GM12878 (cell line): ENCODE measurements around the gene SLC13A3. TPM values are rescaled to one million over a fixed set of nuclear protein-coding genes. Genes with fewer than 3 reads are reported as not detected.
A peak's percentile ranks its signal among the peaks of the same experiment; 100 is the strongest.

Source experiments
- ATAC-seq: fragments of 200-7000 bp; cut with Tn5 transposase; 3 replicates; pipeline ENCODE4 v1.9.1; 2020; ENCODE audit warnings: mild to moderate bottlenecking, moderate library complexity
- BruUV-seq: library from RNA; stranded (reverse); fragments of 400-500 nt; replicated peaks from 2 replicates; lab custom pipeline; 2021; lab: Mats Ljungman, UMichigan
- CTCF ChIA-PET: fragments of 300-600 bp; sonication (Branson Sonifier 250); formaldehyde crosslinking; extraction: SDS; loops from one replicate; lab custom pipeline; 2021; ENCODE audit warnings: inconsistent platforms; lab: Yijun Ruan, JAX
- POLR2A ChIA-PET: fragments of 350-600 bp; formaldehyde crosslinking; extraction: SDS; loops from one replicate; lab custom pipeline; 2021; ENCODE audit warnings: inconsistent platforms; lab: Charles Lee
- RAD21 ChIA-PET: fragments of 300-600 bp; sonication (Branson Sonifier 250); formaldehyde crosslinking; loops from one replicate; lab custom pipeline; 2023; ENCODE audit warnings: antibody characterized with exemption; ENCODE audit not compliant: unreplicated experiment; lab: Charles Lee
- SMC1A ChIA-PET: fragments of 300-600 bp; sonication (Branson Sonifier 250); formaldehyde crosslinking; loops from one replicate; lab custom pipeline; 2023; ENCODE audit not compliant: unreplicated experiment, uncharacterized antibody; lab: Charles Lee
- DNase-seq: peaks from one replicate; pipeline ENCODE4 v3.0.0-alpha.2; 2011; ENCODE audit warnings: low read depth, low spot score
- FAIRE-seq: peaks from 3 replicates; lab custom pipeline; 2011; peaks lifted over from hg19 to GRCh38; lab: Jason Lieb, UNC
- H2AFZ ChIP-seq: 2 replicates; pipeline ENCODE4 v1.6.0; 2011; ENCODE audit warnings: low read depth, low read length, control low read depth; ENCODE audit not compliant: control insufficient read depth
- H3K27ac ChIP-seq: 2 replicates; pipeline ENCODE4 v1.5.1; 2011; ENCODE audit warnings: control low read depth; ENCODE audit not compliant: control insufficient read depth, insufficient read depth
- H3K27me3 ChIP-seq, 2 experiments: replicated peaks in 1 of 2; 2 replicates each; pipeline versions ENCODE4 v1.6.0 to v1.6.1; 2011; ENCODE audit warnings: low read length in 1 of 2; ENCODE audit not compliant: control insufficient read depth in 2 of 2, insufficient read depth in 2 of 2
- H3K36me3 ChIP-seq, 2 experiments: 2 replicates each; pipeline ENCODE4 v1.5.1; 2011; ENCODE audit warnings: low read length in 1 of 2; ENCODE audit not compliant: control insufficient read depth in 2 of 2, insufficient read depth in 2 of 2
- H3K4me1 ChIP-seq: 2 replicates; pipeline ENCODE4 v1.6.1; 2011; ENCODE audit warnings: mild to moderate bottlenecking, low read length, moderate library complexity, mixed read lengths; ENCODE audit not compliant: control insufficient read depth, insufficient read depth
- H3K4me2 ChIP-seq: 2 replicates; pipeline ENCODE4 v1.6.0; 2011; ENCODE audit warnings: control low read depth; ENCODE audit not compliant: control insufficient read depth, insufficient read depth
- H3K4me3 ChIP-seq: fragments of 200-600 bp; sonication (generic); 2 replicates; pipeline ENCODE4 v1.5.1; 2016
- H3K79me2 ChIP-seq: 2 replicates; pipeline ENCODE4 v1.6.0; 2011; ENCODE audit warnings: low read length; ENCODE audit not compliant: control insufficient read depth, insufficient read depth
- H3K9ac ChIP-seq: 2 replicates; pipeline ENCODE4 v1.8.0; 2011; ENCODE audit warnings: low read length, control low read depth, mixed read lengths; ENCODE audit not compliant: control insufficient read depth, insufficient read depth
- H3K9me3 ChIP-seq: replicated peaks from 3 replicates; pipeline ENCODE4 v1.5.1; 2011; ENCODE audit warnings: mild to moderate bottlenecking, low read length; ENCODE audit not compliant: control insufficient read depth, insufficient read depth
- H4K20me1 ChIP-seq: 2 replicates; pipeline ENCODE4 v1.6.0; 2011; ENCODE audit not compliant: control insufficient read depth, insufficient read depth
- BCL11A ChIP-seq: IDR thresholded peaks from 2 replicates; pipeline ENCODE4 v1.6.1; 2011; ENCODE audit warnings: low read depth, low read length
- BMI1 ChIP-seq: fragments of 450-650 bp; IDR thresholded peaks from 2 replicates; pipeline ENCODE4 v1.6.1; 2016; ENCODE audit warnings: mild to moderate bottlenecking, moderate library complexity, borderline replicate concordance
- CBX5 ChIP-seq: sonication (generic); IDR thresholded peaks from 2 replicates; pipeline ENCODE4 v1.6.1; 2016; ENCODE audit warnings: low read depth, moderate library complexity, mild to moderate bottlenecking, inconsistent platforms
- CTCF ChIP-seq, 3 experiments: IDR thresholded peaks in 2 of 3; conservative IDR thresholded peaks in 1 of 3; 2 replicates each; pipeline ENCODE4 v1.5.1; 2011; ENCODE audit warnings: low read depth in 3 of 3, low read length in 3 of 3, mild to moderate bottlenecking in 3 of 3, control low read depth in 2 of 3, moderate library complexity in 2 of 3, inconsistent platforms in 1 of 3, mixed read lengths in 1 of 3; ENCODE audit not compliant: control insufficient read depth in 2 of 3, insufficient read depth in 1 of 3; ENCODE audit errors: extremely low read depth in 1 of 3
- HSF1 ChIP-seq: fragments of 150-350 bp; IDR thresholded peaks from 2 replicates; pipeline ENCODE4 v1.6.1; 2014; ENCODE audit warnings: mild to moderate bottlenecking, low read depth, low read length
- NFXL1 ChIP-seq: fragments of 450-650 bp; IDR thresholded peaks from 2 replicates; pipeline ENCODE4 v1.6.1; 2017; ENCODE audit warnings: antibody characterized with exemption, mild to moderate bottlenecking, borderline replicate concordance
- RAD21 ChIP-seq: IDR thresholded peaks from 2 replicates; pipeline ENCODE4 v1.6.1; 2011; ENCODE audit warnings: mild to moderate bottlenecking, low read depth, low read length, moderate library complexity; ENCODE audit not compliant: insufficient read depth
- ZBED1 ChIP-seq: IDR thresholded peaks from 2 replicates; pipeline ENCODE4 v1.6.1; 2016; ENCODE audit warnings: borderline replicate concordance
- WGBS: methylation state at CpG from one replicate; pipeline ENCODE4 v1.1.6; 2016; ENCODE audit warnings: low lambda C conversion rate; ENCODE audit not compliant: insufficient replicate concordance, insufficient coverage; ENCODE audit errors: missing lambda C conversion rate; 5-methylcytosine and 5-hydroxymethylcytosine counted together
- in situ Hi-C: fragments of 300-500 bp; cut with MboI; formaldehyde crosslinking; loops from 9 replicates; pipeline ENCODE4 v1.14.3; 2018; ENCODE audit warnings: mixed read lengths
- intact Hi-C: fragments of 100-400 bp; cut with micrococcal nuclease; formaldehyde crosslinking; loops from one replicate; pipeline ENCODE4 v1.14.2; 2022; ENCODE audit not compliant: unreplicated experiment
- polyA plus RNA-seq, 11 experiments: library from polyadenylated mRNA; depleted of rRNA in 4 of 11; unstranded in 6 of 11; stranded (reverse) in 5 of 11; fragments of >200 nt; fragmentation: Nextera tagmentation in 4 of 11; fragmentation: Illumina TruSeq in 1 of 11; extraction: Ambion mirVana in 4 of 11; extraction: Trizol in 1 of 11; gene quantifications; 1 replicate in 1 of 11; 2 replicates in 10 of 11; pipeline versions ENCODE4 v1.2.1 to v1.2.3, GENCODE V29; 2011 to 2016; ENCODE audit warnings: inconsistent platforms in 2 of 11, missing spikeins in 2 of 11, low read depth in 1 of 11
- total RNA-seq, 4 experiments: library from RNA; depleted of rRNA in 3 of 4; stranded (reverse); fragments of >200 nt in 3 of 4; fragmentation: Illumina TruSeq in 1 of 4; extraction: Trizol in 1 of 4; gene quantifications; 2 replicates each; pipeline versions ENCODE4 v1.2.1 to v1.2.3, GENCODE V29; 2013 to 2021
- TF ChIP-seq, protein P1 (sequence below): IDR thresholded peaks from 2 replicates; pipeline ENCODE4 v1.6.1; 2011; ENCODE audit warnings: borderline replicate concordance, low read depth, mild to moderate bottlenecking, moderate library complexity, low read length; ENCODE audit not compliant: insufficient read depth, poor library complexity, severe bottlenecking
- TF ChIP-seq, protein P2 (sequence below): fragments of 450-650 bp; formaldehyde crosslinking; IDR thresholded peaks from 2 replicates; pipeline ENCODE4 v1.5.0; 2022; ENCODE audit warnings: mild to moderate bottlenecking, missing genetic modification characterization

The SLC13A3 gene
- total and polyA plus RNA-seq, 10 of the 15 experiments (the other 5 are each of a cell fraction or from before 2014, with no cell fraction given) = 0.03 to 0.76 (median 0.07) TPM; not detected in 4

DNA sequence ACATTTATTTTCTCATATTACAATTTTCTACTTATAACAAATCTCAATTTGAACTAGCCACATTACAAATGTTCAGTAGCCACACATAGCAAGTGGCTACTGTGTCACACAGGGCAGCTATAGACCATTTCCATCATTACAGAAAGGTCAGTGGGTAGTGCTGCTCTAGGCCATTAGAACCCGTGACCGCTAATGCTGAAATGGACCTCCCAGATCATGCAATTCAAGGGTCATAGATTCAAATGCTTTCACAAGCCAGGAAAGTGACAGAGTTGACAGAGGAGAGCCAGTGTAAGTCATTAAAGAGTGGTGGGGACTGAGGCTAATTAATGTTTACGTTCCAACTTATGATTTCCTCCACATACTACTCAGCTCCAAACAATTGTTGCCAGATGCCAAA, 97.3 kb downstream of the SLC13A3 start (continued):
- TF ChIP-seq CBX5 = no peak
- TF ChIP-seq, all 136 proteins: peak for 0

GRCh38 chr20:46552460-46553420, 98.5 kb downstream of the SLC13A3 start:
- in situ Hi-C loops = loop anchor here (10.0 kb wide), 1 partner anchor 132 kb away; the partner anchor contains the start of gene TP53RK
- H3K4me1 ChIP-seq = peaks cover 70% of the 10 kb centered on the region
- WGBS = 26% methylated on average over 4 of the region's 4 CpGs
- H3K36me3 ChIP-seq = no peaks in the 10 kb centered on the region
- no peaks in the 10 kb centered on the region for H4K20me1 ChIP-seq
- no peaks in the 10 kb centered on the region for H3K79me2 ChIP-seq
- ChIA-PET CTCF (interaction anchor here (0.6 to 4.3 kb wide), 9 partner anchors 9 to 1112 kb away, joined by 3 to 43 read pairs (median 5); no protein-coding TSS in a partner anchor), POLR2A (interaction anchor here (0.6 to 2.2 kb wide), 6 partner anchors 10 to 916 kb away, joined by 3 to 9 read pairs (median 4); no protein-coding TSS in a partner anchor), SMC1A (interaction anchor here (0.7 to 4.3 kb wide), 9 partner anchors 12 to 955 kb away, joined by 3 to 19 read pairs (median 6); no protein-coding TSS in a partner anchor), RAD21 (interaction anchor here (0.8 to 2.3 kb wide), 7 partner anchors 8 to 131 kb away, joined by 3 to 8 read pairs (median 4); no protein-coding TSS in a partner anchor)
- H3K4me3 ChIP-seq = peak overlapping the region; percentile 50; the same call in 1 of the 2 replicates
- peak overlapping the region; percentile 36 for H3K4me2 ChIP-seq
- ATAC-seq (peak; percentile 85), FAIRE-seq (peak; percentile 35), DNase-seq (peak; percentile 85)
- peak overlapping the region; percentile 27 for H3K9ac ChIP-seq
- intact Hi-C loops = no loop called here
- TSS peak; percentile 83 for BruUV-seq
- no peak overlapping the region; the same call in 1 of the 2 replicates for H2AFZ ChIP-seq
- H3K9me3 ChIP-seq = no peaks in the 10 kb centered on the region
- H3K27ac ChIP-seq = peak overlapping the region; percentile 76
- H3K27me3 ChIP-seq = no peaks in the 10 kb centered on the region
- TF ChIP-seq HSF1 (no peak), ZBED1 (peak; percentile 73; the same call in 1 of the 2 replicates), BMI1 (no peak), NFXL1 (no peak), CTCF (IDR thresholded peaks at IDR 0.05 in 2 of 3, conservative IDR thresholded peaks at IDR 0.05 in 1 of 3; ENCODE audit: control insufficient read depth in 2 of 3, extremely low read depth in 1 of 3, insufficient read depth in 1 of 3, low read depth in 3 of 3, low read length in 3 of 3) (no peak), RAD21 (no peak), BCL11A (peak; percentile 71; the same call in 1 of the 2 replicates)
- TF ChIP-seq, protein P1, sequence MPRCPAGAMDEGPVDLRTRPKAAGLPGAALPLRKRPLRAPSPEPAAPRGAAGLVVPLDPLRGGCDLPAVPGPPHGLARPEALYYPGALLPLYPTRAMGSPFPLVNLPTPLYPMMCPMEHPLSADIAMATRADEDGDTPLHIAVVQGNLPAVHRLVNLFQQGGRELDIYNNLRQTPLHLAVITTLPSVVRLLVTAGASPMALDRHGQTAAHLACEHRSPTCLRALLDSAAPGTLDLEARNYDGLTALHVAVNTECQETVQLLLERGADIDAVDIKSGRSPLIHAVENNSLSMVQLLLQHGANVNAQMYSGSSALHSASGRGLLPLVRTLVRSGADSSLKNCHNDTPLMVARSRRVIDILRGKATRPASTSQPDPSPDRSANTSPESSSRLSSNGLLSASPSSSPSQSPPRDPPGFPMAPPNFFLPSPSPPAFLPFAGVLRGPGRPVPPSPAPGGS = peak; percentile 37
- TF ChIP-seq, protein P2, sequence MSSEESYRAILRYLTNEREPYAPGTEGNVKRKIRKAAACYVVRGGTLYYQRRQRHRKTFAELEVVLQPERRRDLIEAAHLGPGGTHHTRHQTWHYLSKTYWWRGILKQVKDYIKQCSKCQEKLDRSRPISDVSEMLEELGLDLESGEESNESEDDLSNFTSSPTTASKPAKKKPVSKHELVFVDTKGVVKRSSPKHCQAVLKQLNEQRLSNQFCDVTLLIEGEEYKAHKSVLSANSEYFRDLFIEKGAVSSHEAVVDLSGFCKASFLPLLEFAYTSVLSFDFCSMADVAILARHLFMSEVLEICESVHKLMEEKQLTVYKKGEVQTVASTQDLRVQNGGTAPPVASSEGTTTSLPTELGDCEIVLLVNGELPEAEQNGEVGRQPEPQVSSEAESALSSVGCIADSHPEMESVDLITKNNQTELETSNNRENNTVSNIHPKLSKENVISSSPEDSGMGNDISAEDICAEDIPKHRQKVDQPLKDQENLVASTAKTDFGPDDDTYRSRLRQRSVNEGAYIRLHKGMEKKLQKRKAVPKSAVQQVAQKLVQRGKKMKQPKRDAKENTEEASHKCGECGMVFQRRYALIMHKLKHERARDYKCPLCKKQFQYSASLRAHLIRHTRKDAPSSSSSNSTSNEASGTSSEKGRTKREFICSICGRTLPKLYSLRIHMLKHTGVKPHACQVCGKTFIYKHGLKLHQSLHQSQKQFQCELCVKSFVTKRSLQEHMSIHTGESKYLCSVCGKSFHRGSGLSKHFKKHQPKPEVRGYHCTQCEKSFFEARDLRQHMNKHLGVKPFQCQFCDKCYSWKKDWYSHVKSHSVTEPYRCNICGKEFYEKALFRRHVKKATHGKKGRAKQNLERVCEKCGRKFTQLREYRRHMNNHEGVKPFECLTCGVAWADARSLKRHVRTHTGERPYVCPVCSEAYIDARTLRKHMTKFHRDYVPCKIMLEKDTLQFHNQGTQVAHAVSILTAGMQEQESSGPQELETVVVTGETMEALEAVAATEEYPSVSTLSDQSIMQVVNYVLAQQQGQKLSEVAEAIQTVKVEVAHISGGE (CRISPR knock-in tag) = no peak
